Measurements from ENCODE around the gene AOC3. TPM values are rescaled to one million over a fixed set of nuclear protein-coding genes. Genes with fewer than 3 reads are reported as not detected.

AOC3 gene
- total RNA-seq, 4 donors from 2014 or later = 4.7 to 11.2 (median 8.1) TPM

GRCh38 chr17:42844761-42845555, 6.0 kb upstream of the AOC3 start:
- no peak for TF ChIP-seq POLR2A (IDR thresholded peaks at IDR 0.05)
- no peak for TF ChIP-seq CTCF (IDR thresholded peaks at IDR 0.05)
- 92% methylated on average over 22 to 23 of the region's 24 CpGs for WGBS, 2 donors
- intact Hi-C loops (cut with DNase I; ENCODE audit: low total_unique reads) = loop anchor here (5.0 to 10.0 kb wide), 2 partner anchors 90 to 152 kb away; partner anchors contain the start of gene RPL27
- no peak overlapping the region for H3K4me3 ChIP-seq (ENCODE audit: low read depth, poor library complexity, severe bottlenecking)
- no peak for DNase-seq (ENCODE audit: low spot score in 2 of 2)

- intact Hi-C loops (cut with DNase I; ENCODE audit: low total_unique reads) = loop anchor here (5.0 to 10.0 kb wide), 2 partner anchors 89 to 152 kb away; partner anchors contain the start of gene RPL27
- no peak overlapping the region for H3K4me3 ChIP-seq (ENCODE audit: low read depth, poor library complexity, severe bottlenecking)
- DNase-seq (ENCODE audit: low spot score in 2 of 2) = peak in 1 of 2 donors; percentile 76
- TF ChIP-seq POLR2A (IDR thresholded peaks at IDR 0.05) (no peak), CTCF (IDR thresholded peaks at IDR 0.05) (no peak)
- 92 to 93% methylated on average over 12 of the region's 12 CpGs for WGBS, 2 donors
Observed at GRCh38 chr17:42845556-42845917, 5.5 kb upstream of the AOC3 start.

- no peak for TF ChIP-seq CTCF (IDR thresholded peaks at IDR 0.05)
- TF ChIP-seq POLR2A (IDR thresholded peaks at IDR 0.05) = no peak
- intact Hi-C loops (cut with DNase I; ENCODE audit: low total_unique reads) = loop anchor here (5.0 to 10.0 kb wide), 2 partner anchors 89 to 151 kb away; partner anchors contain the start of gene RPL27
- WGBS, 2 donors = 67 to 71% methylated on average over 7 of the region's 7 CpGs
- peak in 1 of 2 donors; percentile 76 for DNase-seq (ENCODE audit: low spot score in 2 of 2)
- H3K4me3 ChIP-seq (ENCODE audit: low read depth, poor library complexity, severe bottlenecking) = no peak overlapping the region
Observed at GRCh38 chr17:42845918-42846593, 4.9 kb upstream of the AOC3 start.

- peak in 1 of 2 donors; percentile 74 for DNase-seq (ENCODE audit: low spot score in 2 of 2)
- H3K4me3 ChIP-seq (ENCODE audit: low read depth, poor library complexity, severe bottlenecking) = no peak overlapping the region
- WGBS, 2 donors = 67 to 73% methylated on average over 9 of the region's 9 CpGs
- TF ChIP-seq CTCF (IDR thresholded peaks at IDR 0.05) = no peak
- TF ChIP-seq POLR2A (IDR thresholded peaks at IDR 0.05) = no peak
- intact Hi-C loops (cut with DNase I; ENCODE audit: low total_unique reads) = loop anchor here (5.0 to 10.0 kb wide), 2 partner anchors 88 to 151 kb away; partner anchors contain the start of gene RPL27
Observed at GRCh38 chr17:42846594-42847280, 4.3 kb upstream of the AOC3 start.

GRCh38 chr17:42848093-42848492, 2.9 kb upstream of the AOC3 start:
- TF ChIP-seq POLR2A (IDR thresholded peaks at IDR 0.05) = no peak
- no peak for TF ChIP-seq CTCF (IDR thresholded peaks at IDR 0.05)
- WGBS, 2 donors = 79 to 80% methylated on average over 3 of the region's 3 CpGs
- peak in 1 of 2 donors; percentile 45 for DNase-seq (ENCODE audit: low spot score in 2 of 2)
- intact Hi-C loops (cut with DNase I; ENCODE audit: low total_unique reads) = loop anchor here (5.0 to 10.0 kb wide), 2 partner anchors 87 to 149 kb away; partner anchors contain the start of gene RPL27
- H3K4me3 ChIP-seq (ENCODE audit: low read depth, poor library complexity, severe bottlenecking) = no peak overlapping the region
